Smooth muscle cell of the brain vasculature (primary cell): Measurements from ENCODE around the gene UNC13A.
A peak's percentile ranks its signal among the peaks of the same experiment; 100 is the strongest.

Experiments used
- DNase-seq: peaks from one replicate; pipeline ENCODE4 v3.0.0-alpha.2; 2012; ENCODE audit warnings: low read depth, low spot score

The UNC13A gene

DNA sequence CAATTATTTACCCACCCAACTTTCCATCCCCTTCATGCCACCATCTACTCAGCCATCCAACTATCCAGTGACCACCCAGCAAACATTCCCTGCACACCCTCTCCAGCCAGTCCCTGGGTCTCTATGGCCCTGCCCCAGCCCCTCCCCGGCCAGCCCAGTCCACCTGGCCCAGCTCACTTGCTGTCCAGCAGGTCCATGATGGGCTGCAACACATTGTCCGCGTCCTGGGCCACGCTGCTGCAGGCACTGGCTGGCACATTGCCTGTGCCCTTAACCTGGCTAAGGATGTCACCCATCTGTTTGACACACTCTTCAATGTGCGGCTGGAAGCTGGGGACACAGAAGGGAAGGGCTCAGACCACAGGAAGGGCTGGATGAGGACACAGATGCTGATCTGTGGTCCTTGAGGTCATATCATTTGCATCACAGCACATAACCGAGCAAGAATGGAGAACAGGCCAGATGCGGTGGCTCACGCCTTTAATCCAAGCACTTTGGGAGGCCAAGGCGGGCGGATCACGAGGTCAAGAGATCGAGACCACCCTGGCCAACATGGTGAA is 61.6 kb downstream of the UNC13A start:
- no peak for DNase-seq

- DNase-seq, result no peak
These were observed 62.2 kb downstream of the UNC13A start for GRCh38 chr19:17625980-17626379.

- no peak for DNase-seq
These were observed 63.1 kb downstream of the UNC13A start for GRCh38 chr19:17625043-17625442.

- no peak for DNase-seq
These were observed 63.7 kb downstream of the UNC13A start for GRCh38 chr19:17624314-17624991.

- no peak for DNase-seq
These were observed 64.8 kb downstream of the UNC13A start for GRCh38 chr19:17623224-17623935.

DNA sequence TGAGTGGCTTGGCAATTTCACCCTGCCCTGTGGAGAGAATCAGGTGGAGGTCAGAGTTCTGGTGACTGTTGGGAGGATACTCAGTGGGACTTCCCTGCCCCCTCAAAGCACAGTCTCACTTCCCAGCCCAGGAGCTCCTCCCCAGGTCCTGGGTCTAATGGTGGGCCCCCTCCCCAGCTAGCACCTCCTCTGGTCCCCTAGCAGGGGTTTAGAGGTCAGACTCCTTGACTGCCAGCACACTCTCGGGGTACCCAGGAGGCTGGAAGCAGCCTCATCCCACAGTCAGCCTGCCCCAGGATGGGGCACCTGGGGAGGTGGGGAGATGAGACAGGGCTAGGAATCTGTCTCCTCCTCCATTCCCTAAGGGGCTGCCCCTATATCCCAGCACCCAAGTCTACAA is 67.5 kb downstream of the UNC13A start:
- no peak for DNase-seq

- no peak for DNase-seq
These were observed 69.2 kb downstream of the UNC13A start for GRCh38 chr19:17618936-17619335.

GRCh38 chr19:17618281-17618903 is 69.8 kb downstream of the UNC13A start:
- DNase-seq, result no peak

- no peak for DNase-seq
These were observed 70.4 kb downstream of the UNC13A start for GRCh38 chr19:17617807-17618192.

DNA sequence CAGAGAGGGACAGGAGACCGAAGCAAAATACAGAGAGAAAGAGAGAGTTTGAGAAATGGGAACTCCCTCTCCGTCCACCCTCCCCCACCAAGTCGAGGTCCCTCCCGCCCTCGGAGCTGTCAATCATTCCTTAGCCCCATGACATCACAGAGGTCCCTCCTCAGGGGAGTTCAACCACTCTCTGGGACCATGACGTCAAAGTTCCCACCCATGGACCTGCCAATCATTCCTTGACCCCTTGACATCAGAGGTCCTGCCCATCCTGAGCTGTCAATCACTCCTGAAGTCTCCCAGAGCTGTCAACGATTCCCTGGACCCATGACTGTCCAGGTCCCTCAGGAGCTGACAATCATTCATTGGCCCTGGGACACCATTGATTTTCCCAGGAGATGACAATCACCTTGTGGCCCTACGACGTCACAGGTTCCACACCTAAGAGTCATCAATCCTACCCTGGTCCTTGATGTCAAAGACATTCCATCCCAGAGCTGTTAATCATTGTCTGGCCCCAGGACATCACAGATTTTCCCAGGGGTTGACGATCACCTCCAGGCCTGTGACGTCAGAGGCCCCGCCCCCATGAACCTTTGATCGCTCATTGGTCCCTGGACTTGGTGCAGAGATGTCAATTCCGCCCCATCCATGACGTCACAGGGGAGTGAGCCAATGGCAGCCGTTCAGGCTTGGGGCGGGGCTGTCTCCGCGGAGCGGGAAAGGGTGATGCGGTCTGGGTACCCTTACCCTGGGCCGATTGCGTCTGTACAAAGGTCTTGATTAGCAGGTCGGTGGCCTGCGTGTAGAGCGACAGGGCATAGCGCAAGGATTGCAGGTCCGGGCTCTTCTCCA is 71.0 kb downstream of the UNC13A start:
- DNase-seq, result no peak

DNA sequence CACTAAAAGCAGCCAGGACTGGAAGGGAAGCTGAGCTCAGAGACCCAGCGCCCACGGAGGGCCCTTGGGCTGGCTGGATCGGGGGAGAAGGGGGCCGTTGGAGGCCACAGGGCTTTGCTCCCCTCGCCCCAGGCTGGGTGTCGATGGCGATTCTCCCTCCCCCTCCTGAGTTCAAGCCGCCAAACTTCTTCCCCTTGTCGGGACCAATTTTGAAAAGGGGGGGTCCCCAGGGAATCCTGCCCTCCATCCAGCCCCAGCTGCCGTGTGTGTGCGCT is 71.5 kb downstream of the UNC13A start:
- DNase-seq, result no peak

GRCh38 chr19:17615889-17616685 is 72.1 kb downstream of the UNC13A start:
- DNase-seq, result no peak

DNA sequence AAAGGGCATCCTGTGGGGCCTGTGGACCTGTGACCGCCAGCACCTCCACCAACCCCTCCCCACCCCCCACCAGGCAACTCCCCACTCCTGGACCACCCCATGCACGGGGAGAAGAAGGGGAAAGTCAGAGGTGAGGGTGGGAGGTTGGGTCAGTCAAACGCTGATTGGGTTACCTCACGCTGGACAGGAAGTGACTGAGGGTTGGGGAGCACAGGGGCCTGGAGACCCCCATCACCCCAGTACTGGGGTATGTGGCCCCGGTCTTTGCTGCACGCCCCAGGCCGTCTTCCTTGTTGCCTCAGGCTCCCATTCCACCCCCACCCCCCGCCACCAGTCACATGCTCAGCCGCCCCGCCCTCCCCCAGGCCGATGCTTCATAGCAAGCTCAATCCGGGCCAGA is 73.7 kb downstream of the UNC13A start:
- DNase-seq, result no peak

DNA sequence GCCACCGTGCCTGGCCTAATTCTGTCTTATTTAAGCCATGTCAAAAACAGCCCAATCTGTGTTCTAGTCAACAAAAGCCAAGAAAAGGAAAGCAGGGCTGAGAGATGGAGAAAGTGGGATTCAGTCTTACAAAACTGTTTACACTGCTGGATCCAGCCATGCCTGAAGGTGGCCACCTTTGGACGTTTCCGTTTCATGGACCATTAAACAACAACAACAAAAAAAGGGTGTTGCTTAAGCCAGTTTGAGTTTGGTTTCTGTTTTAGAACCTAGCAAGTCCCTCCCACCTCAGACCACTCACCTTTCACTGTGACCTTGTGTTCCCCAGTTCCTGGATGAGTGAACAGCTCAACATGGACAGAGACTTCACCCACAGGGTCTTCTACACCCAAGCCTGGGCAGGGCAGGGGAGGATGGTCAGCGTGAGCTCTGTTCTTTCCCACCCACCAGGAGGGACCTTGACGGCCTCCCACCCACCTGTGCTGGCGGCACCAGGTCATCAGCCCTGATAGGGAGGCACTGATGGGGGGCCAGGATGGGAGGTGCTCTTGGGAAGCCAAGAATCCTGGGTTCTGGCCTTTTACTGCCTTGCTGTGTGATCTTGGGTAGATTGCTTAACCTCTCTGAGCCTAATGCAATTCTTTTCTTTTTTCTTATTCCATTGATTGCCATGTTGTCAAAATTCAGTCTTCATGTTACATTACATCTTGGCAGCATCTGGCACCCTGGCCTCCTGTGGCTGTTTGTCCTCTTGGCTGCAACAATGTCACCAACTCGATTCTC is 76.5 kb downstream of the UNC13A start:
- DNase-seq, result no peak

DNA sequence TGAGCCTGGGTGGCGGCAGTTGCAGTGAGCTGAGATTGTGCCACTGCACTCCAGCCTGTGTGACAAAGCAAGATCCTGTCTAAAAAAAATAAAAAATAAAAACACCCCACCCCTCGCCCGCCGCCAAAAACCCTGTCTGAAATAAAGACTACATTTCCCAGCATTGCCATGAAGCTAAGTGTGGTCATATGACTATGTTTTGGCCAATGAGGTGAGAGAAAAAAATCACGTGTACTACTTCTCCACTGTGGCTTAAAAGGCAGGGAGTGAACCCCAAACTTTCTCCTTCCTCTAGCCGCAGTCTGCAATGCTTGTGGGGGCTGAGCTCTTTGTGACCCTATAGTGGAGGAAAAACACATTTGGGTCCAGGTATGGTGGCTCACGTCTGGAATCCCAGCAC is 77.8 kb downstream of the UNC13A start:
- no peak for DNase-seq

DNA sequence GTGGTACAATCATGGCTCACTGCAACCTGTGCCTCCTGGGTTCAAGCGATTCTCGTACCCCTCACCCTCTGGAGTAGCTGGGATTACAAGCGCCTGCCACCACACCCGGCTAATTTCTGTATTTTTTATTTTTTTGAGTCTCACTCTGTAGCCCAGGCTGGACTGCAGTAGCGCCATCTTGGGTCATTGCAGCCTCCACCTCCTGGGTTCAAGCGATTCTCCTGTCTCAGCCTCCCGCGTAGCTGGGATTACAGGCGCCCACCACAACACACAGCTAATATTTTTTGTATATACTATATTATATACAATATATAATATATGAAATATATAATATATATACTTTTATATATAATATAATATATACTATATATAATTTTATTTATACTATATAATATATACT is 80.2 kb downstream of the UNC13A start:
- DNase-seq, result no peak

DNA sequence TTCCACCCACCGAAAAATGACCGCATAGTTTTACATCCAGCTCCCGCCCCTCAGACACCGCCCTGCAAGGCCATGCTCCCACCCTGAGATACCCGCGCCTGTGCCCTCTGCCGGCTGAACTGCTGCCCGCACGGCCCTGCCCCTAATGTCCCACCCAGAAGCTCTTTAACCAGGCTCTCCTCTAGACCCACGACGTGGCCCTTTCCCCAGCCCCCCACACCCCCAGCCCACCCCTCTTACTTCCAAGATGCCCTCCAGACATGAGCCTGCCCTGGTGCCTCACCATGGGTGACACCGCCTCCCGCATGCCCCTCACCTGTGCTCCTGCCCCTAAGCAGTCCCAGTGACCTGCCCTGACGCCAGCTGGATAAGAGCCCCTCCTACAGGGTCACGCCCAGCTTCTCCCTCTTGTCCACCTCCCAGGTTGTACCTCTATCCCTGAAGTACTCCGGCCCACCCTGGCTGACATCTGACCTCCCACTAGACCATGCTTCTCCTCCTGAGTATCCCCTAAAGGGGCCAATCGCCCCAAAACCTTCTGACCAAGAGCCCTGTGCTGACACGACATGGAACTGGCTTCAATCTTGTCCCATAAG is 81.5 kb downstream of the UNC13A start:
- no peak for DNase-seq

DNA sequence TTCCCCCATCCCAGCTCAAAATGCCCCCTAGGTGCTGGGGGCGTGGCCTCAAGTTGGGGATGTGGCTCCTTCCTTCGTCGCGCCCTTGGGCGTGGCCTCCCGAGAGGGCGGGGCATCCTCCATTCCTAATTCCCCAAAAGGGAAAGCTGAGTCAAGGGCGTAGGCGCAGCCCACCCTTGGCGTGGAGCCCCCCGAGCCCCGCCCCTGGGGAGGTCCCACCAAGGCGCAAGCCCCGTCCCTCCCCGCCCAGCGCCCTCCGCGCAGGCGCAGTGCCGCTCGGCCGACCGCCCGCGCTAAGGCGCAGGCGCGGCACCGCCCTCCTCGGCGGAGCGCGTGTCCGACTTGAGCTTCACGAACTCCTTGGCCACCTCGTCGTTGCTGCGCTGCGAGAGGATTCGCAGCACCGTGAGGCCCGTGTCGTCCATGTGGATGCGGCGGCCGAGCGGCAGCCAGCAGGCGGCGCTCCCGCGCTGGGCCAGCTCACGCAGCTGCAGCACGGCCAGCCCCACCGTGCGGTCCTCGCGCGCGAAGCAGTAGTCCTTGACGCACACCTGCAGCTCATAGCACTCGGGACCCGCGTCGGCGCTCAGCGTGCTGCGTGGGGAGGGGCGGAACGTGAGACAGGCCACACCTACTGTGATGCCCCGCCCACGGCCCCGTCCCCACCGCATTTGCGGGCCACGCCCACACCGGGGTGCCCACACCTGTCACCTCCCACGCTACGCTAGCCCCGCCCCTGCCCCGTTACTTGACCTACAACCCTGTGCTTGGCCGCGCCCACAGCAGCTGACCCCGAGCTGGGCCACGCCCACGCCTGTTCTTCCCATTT is 82.2 kb downstream of the UNC13A start:
- DNase-seq, result peak; percentile 36

DNA sequence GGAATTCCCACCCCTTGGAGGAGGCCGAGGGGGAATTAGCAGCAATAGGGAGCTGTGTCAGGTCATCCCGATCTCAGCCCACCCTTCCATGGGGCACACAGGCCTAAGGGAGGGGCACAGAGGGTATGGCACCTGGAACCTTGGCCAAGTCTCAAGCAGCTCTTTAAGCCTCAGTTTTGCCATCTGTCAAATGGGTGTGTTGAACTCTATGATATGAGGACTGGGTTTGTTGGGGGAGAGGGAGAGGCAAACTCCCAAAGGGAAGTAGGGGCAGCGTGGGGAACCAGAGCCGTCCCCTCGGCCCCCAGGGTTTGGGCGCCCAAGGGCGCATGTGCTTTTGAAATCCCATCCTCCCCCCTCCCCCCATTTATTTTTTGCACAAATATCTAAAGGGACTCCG is 83.0 kb downstream of the UNC13A start:
- DNase-seq, result no peak
